CD4-positive, alpha-beta T cell treated with Interleukin-6 at 100 ng/mL for 8 hours (primary cell): Measurements from ENCODE around the gene FAM228A.
"Not testable (repeated sequence)": the region's sequence is repeated elsewhere in the genome, so short reads cannot be mapped to it uniquely, and the experiment has no call there.

Experiments used
- DNase-seq: peaks from one replicate; pipeline ENCODE4 v3.0.0-alpha.2; 2020; ENCODE audit warnings: mixed read lengths, low spot score

The FAM228A gene

DNA sequence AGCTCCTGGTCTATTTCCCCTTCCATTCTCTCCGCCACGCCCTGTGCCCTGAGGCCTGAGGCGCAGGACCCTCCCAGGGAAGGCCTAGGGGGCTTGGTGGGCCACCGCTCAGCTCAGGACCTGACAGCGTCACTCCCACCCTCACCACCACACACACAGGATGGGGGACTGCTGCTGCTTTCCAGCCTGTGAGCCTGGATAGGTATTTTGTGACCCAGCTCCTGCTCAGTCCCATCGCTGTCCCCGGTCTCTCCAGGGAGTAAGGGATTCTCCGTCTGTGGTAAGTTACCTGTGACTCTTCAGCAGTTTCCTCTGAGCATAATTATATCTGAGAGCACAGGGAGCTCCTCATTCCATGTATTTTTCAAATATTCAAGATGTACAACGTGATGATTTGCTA, 16.3 kb downstream of the FAM228A start:
- no peak for DNase-seq

DNA sequence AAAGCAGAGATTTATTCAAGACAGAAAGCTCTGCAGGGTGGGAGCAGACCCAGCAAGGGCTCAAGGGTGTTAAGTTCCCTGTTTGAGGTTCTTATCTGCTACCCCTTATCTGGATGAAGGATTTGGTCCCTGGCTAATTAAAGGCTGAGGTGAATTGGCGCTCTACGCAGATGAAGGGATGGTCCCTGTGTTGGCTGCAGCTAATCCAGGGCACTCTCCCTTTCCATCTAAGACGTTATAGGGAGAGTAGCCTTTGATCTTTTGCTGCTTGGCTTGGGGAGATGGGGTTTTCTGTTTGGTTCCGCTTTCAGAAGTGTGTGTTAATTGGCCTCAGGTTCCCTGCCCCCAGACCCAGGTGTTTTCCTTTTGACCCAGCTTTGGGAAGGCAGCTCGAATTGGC, 17.0 kb downstream of the FAM228A start:
- no peak for DNase-seq

DNA sequence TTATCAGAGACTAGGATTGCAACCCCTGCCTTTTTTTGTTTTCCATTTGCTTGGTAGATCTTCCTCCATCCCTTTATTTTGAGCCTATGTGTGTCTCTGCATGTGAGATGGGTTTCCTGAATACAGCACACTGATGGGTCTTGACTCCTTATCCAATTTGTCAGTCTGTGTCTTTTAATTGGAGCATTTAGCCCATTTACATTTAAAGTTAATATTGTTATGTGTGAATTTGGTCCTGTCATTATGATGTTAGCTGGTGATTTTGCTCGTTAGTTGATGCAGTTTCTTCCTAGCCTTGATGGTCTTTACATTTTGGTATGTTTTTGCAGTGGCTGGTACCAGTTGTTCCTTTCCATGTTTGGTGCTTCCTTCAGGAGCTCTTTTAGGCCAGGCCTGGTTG, 22.4 kb downstream of the FAM228A start:
- DNase-seq: not testable (repeated sequence)

DNA sequence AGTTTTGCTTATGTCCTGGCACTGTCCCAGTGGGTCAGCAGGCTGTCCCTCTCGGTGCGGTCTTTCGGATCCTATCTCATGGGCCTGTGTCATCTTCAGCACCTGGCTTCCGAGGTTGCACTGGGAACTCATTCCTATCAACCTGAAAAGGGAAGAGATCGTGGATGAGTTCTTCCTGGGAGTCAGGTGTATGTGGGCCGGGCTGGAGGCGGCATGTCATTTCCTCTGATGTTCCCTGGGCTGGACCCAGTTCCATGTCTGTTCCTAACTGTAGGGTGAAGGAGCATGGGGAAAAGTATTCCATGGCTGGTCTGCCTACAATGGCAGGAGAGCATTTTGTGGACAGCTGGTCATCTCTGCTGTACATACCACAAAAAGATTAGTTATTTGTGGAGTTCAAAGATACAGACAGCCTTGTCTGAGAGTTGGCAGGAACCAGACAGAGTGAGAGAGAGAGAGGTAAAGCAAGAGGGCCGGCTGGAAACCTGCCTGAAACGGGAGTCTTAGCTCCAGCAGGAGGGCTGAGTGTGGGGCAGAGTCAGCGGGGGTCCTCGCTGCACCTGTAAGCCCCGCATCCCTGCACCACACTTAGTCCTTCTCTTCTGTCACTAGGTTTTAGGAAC, 25.2 kb downstream of the FAM228A start:
- DNase-seq: no peak

DNA sequence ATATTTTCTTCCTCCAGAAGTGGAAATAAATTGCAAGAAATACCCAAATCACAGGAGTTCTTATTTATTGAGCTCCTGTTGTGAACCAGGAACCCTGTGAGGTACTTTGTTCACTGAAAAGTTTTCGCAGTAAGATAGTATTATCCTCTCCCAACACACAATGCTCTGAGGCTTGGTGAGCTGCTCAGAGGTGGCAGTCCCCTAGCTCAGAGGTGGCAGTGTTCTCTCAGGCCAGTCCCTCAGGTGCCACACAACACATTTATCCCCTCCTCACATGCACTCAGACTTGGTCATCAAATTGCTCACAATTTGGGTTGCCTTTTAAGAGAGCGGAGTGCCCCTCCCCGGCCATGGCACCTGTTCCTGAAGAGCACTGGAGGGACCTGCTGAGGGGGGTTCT, 25.9 kb downstream of the FAM228A start:
- no peak for DNase-seq

DNA sequence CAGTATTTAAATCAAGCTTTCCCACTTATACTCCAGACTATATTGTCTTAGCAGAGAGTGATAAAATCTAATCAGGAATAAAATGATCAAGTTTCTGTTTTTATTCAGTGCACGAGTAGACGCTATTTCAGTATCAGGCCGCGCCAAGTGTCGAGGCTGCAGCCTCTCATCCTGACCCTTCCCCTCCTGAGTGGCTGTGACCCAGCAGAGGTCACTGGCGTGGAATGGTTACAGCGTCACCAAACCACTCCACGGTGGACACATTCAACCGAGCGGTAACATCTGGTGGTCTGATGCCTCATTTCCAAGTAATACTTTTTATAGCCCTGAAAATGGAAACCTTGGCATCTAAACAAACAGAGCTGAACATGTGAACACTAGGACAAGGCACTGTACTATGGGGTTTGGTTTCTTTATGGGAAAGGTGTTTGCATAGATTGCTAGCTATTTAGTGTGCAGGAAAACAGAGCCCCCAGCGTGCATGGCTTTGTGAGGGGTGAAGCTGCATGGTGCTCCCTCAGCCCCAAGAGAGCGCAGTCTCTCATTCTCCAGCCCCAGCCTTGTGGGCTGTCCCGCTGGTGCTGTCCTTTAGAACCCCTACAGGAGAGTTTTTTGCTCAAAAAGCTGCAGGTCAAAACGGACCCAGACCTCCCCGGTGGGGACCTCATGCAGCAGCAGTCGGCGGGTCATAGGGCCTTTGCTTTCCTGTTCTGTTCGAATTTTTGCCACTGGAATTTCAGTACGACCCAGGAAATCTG, 28.4 kb downstream of the FAM228A start:
- DNase-seq: no peak

DNA sequence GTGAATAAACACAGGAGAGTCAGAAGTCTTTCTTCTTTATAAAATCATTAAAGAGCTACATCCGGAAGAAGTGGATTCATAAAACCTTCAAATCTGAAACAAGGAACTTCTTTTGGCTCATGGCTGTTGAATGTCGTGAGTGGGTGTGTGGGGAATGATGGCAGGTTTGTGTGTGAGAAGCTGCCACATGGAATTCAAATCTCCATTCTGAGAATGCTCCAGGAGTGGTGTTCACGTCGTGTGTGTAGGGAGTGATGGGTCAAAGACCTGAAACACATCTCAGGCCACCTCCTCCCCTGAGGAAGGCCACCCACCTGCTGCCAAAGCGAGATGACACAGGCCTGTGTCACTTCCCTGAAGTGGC, 28.9 kb downstream of the FAM228A start:
- DNase-seq: no peak

DNA sequence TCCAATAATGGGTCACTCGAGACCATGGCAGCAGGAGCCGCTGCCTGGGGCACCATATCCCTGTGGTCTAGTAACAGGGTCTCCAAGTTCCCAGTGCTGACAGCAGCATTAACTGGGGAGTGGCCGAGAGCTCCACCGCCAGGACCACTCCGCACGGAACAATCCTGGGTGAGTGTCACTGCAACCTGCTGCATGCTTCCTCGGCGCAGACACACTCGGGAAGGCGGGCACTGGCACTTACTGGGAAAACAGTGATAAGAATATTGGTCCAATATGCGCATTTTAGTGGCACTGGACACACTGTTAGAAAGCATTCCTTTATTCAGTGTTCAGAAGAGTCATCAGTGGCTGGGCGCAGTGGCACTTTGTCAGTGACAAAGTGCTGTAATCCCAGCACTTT, 29.7 kb downstream of the FAM228A start:
- no peak for DNase-seq

DNA sequence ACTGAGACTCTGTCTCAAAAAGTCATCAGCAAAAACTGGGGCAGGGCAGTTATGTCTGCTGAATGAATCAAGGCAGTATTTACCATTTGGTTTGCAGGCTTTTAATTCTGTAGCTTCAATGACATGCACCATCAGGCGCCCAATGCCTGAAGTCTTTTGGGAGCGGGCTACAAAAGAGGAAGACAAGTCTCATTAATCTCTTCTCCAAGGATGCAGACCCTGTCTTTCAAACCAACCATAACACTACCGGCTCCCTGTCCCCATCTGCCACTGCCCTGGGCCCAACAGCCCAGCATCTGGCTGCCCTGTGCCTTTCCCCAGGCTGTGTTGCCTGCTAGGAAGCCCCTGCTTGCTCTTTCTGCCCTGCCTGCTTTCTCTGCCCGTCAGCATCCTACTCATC, 30.3 kb downstream of the FAM228A start:
- no peak for DNase-seq

DNA sequence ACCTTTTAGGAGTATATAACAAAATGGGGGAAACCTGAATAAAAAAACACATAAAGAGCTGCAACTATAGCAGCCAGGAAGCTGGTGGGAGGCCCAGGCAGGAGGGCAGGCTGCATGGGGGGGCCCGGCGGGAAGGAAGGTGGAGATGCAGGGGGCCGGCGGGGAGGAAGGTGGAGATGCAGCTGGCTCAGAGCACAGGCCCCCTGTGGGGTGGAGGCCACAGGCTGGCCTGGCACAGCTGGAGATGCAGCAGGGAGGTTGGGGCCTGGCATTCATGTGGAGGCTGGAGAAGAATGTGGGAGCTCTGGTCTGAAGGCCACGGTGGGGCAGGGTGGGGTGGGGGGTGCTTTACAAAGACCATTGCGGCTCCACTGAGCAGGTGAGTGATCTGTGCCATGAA, 31.4 kb downstream of the FAM228A start:
- DNase-seq: no peak

DNA sequence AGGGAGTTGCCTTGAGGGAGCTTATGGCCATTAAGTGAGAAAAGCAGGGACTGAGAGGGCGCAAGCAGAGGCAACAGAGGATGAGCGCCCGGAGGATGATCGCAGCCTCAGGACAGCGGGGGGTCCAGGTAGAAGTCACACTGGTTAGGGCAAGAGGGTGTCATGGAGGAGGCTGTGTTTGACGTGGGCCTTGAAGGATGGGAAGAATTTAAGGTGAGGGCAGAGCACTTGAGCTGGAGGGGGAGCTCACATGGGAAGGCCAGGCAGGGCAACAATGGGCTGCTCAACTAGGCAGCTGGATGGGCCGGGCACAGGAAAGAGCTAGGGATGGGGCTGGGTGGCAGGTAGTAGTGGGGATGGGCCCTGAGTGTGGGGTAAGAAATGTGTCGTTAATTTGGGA, 31.9 kb downstream of the FAM228A start:
- no peak for DNase-seq

DNA sequence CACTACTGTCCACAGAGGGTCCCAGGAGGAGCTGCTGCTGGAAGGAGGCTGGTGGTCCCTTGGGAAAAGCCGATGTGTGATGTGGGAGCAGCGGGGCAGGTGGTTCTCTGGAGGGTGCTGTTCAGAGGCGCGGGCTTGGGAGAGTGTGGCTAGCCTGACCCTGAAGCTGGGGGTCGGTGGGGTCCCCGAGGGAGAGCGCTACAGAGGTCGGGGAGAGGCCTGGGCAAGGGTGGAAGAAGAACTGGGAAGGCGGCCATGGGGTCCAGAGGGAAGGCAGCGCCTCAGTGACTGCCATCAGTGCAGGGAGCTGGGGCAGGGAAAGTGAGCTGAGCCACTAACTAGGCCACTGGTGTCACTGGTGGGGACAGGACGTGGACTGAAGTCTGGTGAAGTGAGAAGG, 32.5 kb downstream of the FAM228A start:
- no peak for DNase-seq

DNA sequence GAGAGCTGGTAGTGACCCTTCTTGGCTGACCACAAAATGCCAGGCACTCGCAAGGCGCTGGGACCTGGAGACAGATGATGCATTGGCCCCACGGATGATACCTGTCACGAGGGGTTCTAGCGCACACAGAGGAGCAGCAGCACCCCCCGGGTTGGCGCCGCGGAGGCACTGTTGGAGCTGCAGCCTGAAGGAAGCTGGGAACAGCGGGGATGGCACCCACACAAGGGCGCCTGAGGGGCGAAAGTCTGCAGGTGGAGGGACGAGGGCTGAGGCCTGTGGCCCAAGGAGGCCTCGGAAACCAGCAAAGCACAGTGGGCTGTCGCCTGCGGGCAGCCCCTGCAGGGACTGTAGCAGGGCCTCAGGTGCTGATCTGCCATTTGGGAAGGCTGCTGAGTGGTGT, 33.6 kb downstream of the FAM228A start:
- DNase-seq: no peak

DNA sequence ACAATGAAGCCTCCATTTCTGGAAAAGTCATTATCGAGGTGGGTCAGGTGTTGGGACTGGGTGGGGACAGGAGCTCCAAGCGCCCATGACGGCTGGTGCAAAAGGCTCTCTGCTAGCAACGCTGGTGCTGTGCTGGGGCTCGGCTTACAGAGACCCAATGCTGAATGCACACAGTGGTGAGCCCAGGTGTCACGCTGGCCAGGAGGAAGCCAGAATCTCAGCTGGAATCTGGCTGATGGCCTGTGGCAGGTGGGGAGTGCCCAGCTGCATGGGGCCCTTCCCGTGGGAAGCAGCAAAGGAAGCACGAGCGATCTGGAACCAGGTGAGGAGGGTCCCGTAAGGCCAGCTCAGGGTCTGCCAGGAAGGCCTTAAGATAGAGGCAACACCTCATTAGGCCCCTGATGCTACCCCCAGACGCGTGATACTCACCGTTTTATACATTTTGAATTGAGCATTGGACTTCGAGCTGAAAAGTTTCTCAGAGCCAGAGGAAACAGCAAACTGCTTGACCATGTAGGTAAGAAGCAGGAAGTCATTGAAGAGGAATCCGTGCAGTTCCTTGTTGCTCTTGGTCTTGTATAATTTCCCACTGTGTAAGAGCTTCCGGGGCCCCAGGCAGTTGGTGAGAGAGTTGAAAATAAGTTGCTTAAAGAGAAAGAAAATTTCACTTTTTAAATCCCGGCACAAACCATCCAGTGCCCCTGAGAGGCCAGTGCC, 34.7 kb downstream of the FAM228A start:
- no peak for DNase-seq

DNA sequence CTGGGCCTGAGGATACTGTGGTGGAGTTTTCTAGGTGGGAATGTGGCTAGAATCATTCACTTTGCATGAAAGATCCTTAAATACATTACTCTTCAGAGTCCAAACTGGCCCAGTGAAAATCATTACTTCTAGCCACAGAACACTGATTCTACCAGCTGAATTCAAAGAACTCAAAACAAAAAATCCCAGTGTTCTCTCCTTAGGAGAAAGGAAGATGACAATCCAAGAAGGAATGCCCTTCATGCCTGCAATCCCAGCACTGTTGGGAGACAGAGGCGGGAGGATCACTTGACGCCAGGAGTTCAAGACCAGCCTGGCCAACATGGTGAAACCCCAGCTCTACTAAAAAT, 35.2 kb downstream of the FAM228A start:
- no peak for DNase-seq

DNA sequence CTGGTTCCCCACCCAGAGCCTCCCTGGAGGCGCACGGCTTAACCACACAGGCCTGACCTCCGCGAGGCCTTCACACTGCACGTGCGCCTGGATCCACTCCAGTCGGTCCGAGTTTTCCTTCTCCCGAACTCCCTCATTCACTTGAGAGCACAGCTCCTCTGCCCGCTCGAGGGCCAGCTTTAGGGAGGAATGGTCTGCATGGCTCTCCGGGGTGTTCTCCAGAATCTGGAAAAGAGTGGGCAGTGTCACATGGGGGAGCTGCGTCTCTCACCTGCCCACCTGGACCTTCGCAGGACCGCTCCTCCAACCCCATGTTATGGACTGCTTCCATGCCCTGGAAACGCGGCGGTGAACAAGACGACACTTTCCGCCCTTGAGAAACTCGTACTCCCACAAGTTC, 35.9 kb downstream of the FAM228A start:
- DNase-seq: no peak

DNA sequence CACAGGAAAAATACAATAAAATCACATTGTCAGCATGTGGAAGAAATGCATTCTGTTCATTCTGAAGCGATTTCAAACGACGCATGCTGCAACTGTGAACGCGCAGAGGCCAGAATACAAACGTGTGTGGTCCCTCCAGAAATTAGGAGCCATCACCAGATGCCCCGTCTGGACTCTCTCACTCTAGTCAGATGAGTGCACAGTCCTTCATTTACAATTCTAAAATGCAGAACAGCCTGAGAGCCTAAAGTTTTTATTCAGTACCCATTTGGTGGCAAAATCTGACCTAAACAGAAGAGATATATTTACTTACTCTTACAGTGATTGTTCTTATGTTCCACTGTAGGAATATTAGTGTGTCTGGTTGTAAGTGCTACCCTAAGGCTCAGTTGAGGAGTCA, 36.6 kb downstream of the FAM228A start:
- no peak for DNase-seq

DNA sequence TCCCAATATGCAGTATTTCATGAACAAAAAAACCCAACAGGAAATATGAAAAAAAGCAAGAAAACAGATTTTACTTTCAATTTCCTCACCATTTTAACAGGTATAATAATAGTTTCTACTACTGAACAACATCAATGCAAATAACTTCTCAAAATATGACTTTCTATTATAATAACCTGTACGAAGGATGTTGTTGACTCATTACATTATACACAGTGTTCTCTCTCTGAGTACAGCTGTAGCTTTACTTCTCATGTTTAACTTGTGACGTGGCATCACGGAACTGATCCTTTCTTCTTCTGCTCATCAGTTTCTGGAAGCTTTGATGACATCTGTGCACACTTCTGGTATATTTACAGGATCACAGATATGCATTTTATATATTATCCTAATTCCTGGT, 40.0 kb downstream of the FAM228A start:
- no peak for DNase-seq

DNA sequence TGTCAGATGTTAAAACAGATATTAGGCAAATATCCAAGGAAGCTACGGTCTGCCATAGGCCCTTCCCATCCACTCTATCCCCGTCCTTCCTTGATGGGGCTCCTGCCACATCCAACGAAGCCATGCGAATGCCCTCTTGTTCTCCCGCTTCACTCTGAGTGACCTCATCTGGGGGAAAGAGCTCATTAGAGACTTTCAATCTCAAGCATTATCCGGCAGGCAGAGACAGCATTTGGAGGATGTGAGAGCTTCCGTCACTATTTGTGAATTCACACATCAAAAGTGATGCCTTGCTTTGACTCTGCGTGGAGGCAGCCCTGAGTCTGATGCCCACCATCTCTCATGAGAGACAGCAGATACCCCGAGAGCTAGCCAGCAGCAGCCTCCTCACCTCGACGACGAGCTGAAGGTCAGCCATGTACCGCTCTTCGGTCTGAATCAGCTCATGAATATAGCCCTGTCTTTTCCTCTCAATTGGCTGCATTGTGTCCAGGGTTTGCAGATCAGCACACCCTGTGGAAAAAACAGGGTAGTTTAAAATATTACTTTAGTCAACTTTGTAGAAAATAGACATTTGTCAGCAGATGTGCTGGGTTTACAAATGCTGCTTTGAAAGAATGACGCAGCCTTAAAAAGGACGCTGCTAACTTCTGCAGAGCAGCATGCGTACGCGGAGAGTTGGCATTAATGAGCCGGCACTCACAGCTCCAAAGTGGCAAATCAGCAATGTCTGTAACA, 45.9 kb downstream of the FAM228A start:
- DNase-seq: no peak

DNA sequence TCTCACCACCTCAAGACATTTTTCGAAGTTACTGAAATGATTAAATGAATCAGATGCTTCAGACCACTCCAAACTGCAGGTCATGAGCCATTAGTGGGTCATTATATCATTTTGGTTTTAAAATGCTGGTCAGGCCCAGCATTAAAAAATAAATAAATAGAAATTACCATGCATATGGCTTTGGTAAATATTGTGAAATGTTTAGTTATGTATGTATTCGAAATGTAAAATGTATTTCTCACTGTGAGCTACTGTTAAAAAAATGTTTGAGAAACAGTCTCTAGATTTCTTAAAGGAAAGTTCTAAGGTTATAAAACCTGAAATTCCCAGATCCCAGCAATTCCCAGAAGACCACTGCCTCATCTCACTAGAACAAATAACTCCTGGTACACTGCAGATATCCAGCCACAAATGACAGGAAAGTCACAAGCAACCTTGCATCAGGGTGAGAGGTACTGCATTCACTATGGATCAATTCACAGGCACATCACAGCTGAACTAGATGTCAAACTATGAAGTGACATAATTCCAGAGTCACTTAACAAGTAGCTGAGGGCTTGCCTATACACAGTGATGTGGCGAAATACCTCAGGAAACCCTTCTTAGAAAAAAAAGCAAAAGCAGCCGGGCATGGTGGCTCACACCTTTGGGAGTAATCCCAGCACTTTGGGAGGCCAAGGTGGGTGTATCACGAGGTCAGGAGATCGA, 46.6 kb downstream of the FAM228A start:
- DNase-seq: no peak

DNA sequence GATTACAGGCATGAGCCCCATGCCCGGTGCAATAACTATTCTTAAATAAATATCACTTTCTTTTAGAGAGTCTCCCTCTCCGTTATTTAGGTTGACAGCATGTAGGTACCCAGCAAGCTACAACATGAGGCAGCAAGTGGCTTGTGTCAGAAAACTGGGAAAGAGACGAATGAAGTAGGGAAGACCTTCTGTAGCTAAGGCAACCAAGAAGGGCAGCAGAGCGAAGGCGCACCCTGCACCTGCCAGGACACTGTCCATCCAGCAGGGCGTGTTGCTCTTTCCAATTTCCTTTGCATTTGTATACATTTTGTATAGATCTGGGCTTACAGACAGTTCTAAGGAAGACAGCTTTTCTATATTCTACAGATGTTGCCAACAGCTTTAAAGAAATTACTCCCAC, 48.1 kb downstream of the FAM228A start:
- no peak for DNase-seq

DNA sequence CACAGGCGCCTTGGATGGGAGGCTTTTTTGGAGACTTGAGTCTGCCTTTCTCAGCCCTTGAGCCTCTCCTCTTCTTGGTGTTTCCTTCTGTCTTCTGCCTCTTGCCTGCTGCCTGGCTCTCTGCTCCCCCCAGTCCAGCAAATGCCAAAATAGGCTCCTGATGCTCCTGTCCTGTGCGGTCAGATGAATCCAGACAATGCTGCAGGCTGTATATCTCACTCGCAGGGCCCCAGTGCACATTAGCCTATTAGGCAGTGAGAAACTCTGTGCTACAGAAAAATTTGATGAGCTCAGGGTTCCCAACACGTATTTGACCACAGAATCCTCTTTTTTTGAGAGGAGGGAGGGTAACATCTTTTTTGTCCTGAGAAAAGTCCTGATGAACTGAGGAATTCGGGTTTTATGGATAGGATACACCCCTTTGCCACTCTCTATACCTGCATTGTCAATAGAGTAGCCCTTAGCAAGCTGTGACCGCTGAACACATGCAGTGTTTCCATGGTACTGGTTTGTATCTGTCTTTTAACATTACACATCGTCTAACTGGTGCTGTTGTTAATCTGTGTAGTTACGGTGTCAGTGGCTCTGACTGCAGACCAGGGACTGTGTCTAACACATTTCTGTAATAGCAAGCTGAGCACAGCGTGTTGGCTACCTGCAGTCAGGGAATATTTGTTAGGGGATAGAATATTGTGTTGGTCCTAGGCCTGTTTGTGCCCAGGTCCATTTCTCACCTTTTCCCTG, 50.8 kb downstream of the FAM228A start:
- DNase-seq: no peak
